H1 (cell line): ENCODE data around the gene DEAF1. TPM values are rescaled to one million over a fixed set of nuclear protein-coding genes. Genes with fewer than 3 reads are reported as not detected.

Source experiments
- CEBPB ChIP-seq: IDR thresholded peaks from 2 replicates; pipeline ENCODE4 v1.6.1; 2012; ENCODE audit warnings: low read depth, low read length
- CTBP2 ChIP-seq: IDR thresholded peaks from 2 replicates; pipeline ENCODE4 v1.7.0; 2011; ENCODE audit warnings: borderline replicate concordance, mild to moderate bottlenecking, moderate library complexity, mixed read lengths, low read length; ENCODE audit not compliant: insufficient read depth, insufficient read length
- EGR1 ChIP-seq: IDR thresholded peaks from 2 replicates; pipeline ENCODE4 v1.6.1; 2011; ENCODE audit warnings: low read depth, low read length, borderline replicate concordance
- EZH2 ChIP-seq: fragments of 200-600 bp; sonication (generic); IDR thresholded peaks from 2 replicates; pipeline ENCODE4 v1.7.1; 2012; ENCODE audit warnings: low read depth, mild to moderate bottlenecking, moderate library complexity, low read length, inconsistent platforms; ENCODE audit not compliant: severe bottlenecking
- FOSL1 ChIP-seq: IDR thresholded peaks from 2 replicates; pipeline ENCODE4 v1.6.1; 2011; ENCODE audit warnings: mild to moderate bottlenecking, low read depth, low read length, moderate library complexity; ENCODE audit not compliant: insufficient read depth
- GTF2F1 ChIP-seq: IDR thresholded peaks from 2 replicates; pipeline ENCODE4 v1.6.1; 2012; ENCODE audit warnings: low read depth, low read length, improper control_type of control experiment, borderline replicate concordance
- HDAC6 ChIP-seq: IDR thresholded peaks from one replicate; pipeline ENCODE4 v1.7.1; 2012; ENCODE audit warnings: low read depth, mild to moderate bottlenecking, inconsistent platforms, low read length, moderate library complexity
- JUN ChIP-seq: IDR thresholded peaks from 2 replicates; pipeline ENCODE4 v1.6.1; 2011; ENCODE audit warnings: low read depth, mild to moderate bottlenecking, improper control_type of control experiment, low read length
- JUND ChIP-seq: IDR thresholded peaks from 2 replicates; pipeline ENCODE4 v1.6.1; 2011; ENCODE audit warnings: mild to moderate bottlenecking, improper control_type of control experiment, low read length
- KDM4A ChIP-seq: IDR thresholded peaks from one replicate; pipeline ENCODE4 v1.7.1; 2012; ENCODE audit warnings: low read depth, mild to moderate bottlenecking, moderate library complexity, low read length, inconsistent platforms; ENCODE audit not compliant: severe bottlenecking
- MAX ChIP-seq: IDR thresholded peaks from 2 replicates; pipeline ENCODE4 v1.6.1; 2012; ENCODE audit warnings: inconsistent platforms
- NANOG ChIP-seq: IDR thresholded peaks from 2 replicates; pipeline ENCODE4 v1.6.1; 2011; ENCODE audit warnings: low read length, low read depth, mild to moderate bottlenecking, inconsistent platforms; ENCODE audit not compliant: insufficient read depth, poor library complexity, severe bottlenecking
- NRF1 ChIP-seq: IDR thresholded peaks from 2 replicates; pipeline ENCODE4 v1.6.1; 2011; ENCODE audit warnings: mild to moderate bottlenecking, low read depth, low read length, improper control_type of control experiment
- PHF8 ChIP-seq: fragments of 200-600 bp; sonication (generic); conservative IDR thresholded peaks from 2 replicates; pipeline ENCODE4 v1.7.1; 2012; ENCODE audit warnings: low read depth, mild to moderate bottlenecking, inconsistent platforms, low read length, moderate library complexity
- POLR2AphosphoS5 ChIP-seq: IDR thresholded peaks from 2 replicates; pipeline ENCODE4 v1.6.1; 2011; ENCODE audit warnings: low read depth, low read length
- RFX5 ChIP-seq: IDR thresholded peaks from 2 replicates; pipeline ENCODE4 v1.6.1; 2011; ENCODE audit warnings: low read depth, low read length, improper control_type of control experiment, borderline replicate concordance
- RNF2 ChIP-seq: fragments of 200-900, 300-1000 bp; sonication (generic); IDR thresholded peaks from 2 replicates; pipeline ENCODE4 v1.7.1; 2016; ENCODE audit warnings: borderline replicate concordance, low read depth, mild to moderate bottlenecking, antibody characterized with exemption, low read length; ENCODE audit not compliant: poor library complexity, severe bottlenecking; ENCODE audit errors: missing control alignments
- RXRA ChIP-seq: IDR thresholded peaks from 2 replicates; pipeline ENCODE4 v1.6.1; 2011; ENCODE audit warnings: low read depth, mild to moderate bottlenecking, low read length, moderate library complexity; ENCODE audit not compliant: insufficient read depth
- SIRT6 ChIP-seq: IDR thresholded peaks from one replicate; pipeline ENCODE4 v1.7.1; 2012; ENCODE audit warnings: low read length, inconsistent platforms
- SP1 ChIP-seq: IDR thresholded peaks from 2 replicates; pipeline ENCODE4 v1.6.1; 2011; ENCODE audit warnings: low read depth, low read length
- SP2 ChIP-seq: IDR thresholded peaks from 2 replicates; pipeline ENCODE4 v1.6.1; 2012; ENCODE audit warnings: mild to moderate bottlenecking, low read length, inconsistent platforms
- TAF7 ChIP-seq: optimal IDR thresholded peaks from 2 replicates; pipeline ENCODE3; 2011; ENCODE audit warnings: low read depth, mild to moderate bottlenecking, inconsistent platforms, low read length, moderate library complexity, borderline replicate concordance
- TBP ChIP-seq: IDR thresholded peaks from 2 replicates; pipeline ENCODE4 v1.6.1; 2011; ENCODE audit warnings: low read depth, low read length, improper control_type of control experiment
- YY1 ChIP-seq: IDR thresholded peaks from 2 replicates; pipeline ENCODE4 v1.6.1; 2011; ENCODE audit warnings: low read depth, mild to moderate bottlenecking, low read length
- polyA plus RNA-seq, 7 experiments: library from polyadenylated mRNA; depleted of rRNA in 3 of 7; stranded (reverse) in 5 of 7; unstranded in 2 of 7; fragments of >200 nt in 5 of 7; fragments of 200-250 nt in 2 of 7; gene quantifications; 1 replicate in 5 of 7; 2 replicates in 1 of 7; 4 replicates in 1 of 7; pipeline versions ENCODE4 v1.2.1 to v1.2.3, GENCODE V29; 2011 to 2013; ENCODE audit warnings: missing spikeins in 2 of 7, mixed read lengths in 2 of 7
- total RNA-seq: library from RNA; stranded (reverse); fragmentation: NEBNext Ultra II Directional; extraction: Animal tissue kit (Norgen Biotek cat#: 25700); gene quantifications from 2 replicates; pipeline ENCODE4 v1.2.1, GENCODE V29; 2021

The DEAF1 gene
- total and polyA plus RNA-seq, 2 of the 8 experiments (the other 6 are each of a cell fraction or from before 2014, with no cell fraction given) = 47.3 to 58.4 TPM

- TF ChIP-seq PHF8 (peak; percentile 72), RNF2 (no peak), YY1 (no peak), HDAC6 (no peak), RFX5 (no peak), TBP (peak; percentile 72; the same call in 1 of the 2 replicates), MAX (no peak; the same call in none of the 2 replicates), JUN (no peak), SP1 (0 out of 2 replicates have a peak, but pooled peaks have one; percentile 11), SIRT6 (no peak), EZH2 (no peak), POLR2AphosphoS5 (peak; percentile 68; the same call in 1 of the 2 replicates), NRF1 (no peak), NANOG (no peak), FOSL1 (no peak), RXRA (no peak), JUND (no peak), SP2 (no peak), CTBP2 (no peak), GTF2F1 (no peak), KDM4A (peak; percentile 70), TAF7 (no peak), EGR1 (no peak), CEBPB (no peak)
Observed at GRCh38 chr11:615504-616319, 79.3 kb downstream of the DEAF1 start, which contains the start of gene IRF7 (continued).
